ENCODE results near the gene EMILIN2.
"Not testable (repeated sequence)": the region's sequence is repeated elsewhere in the genome, so short reads cannot be mapped to it uniquely, and the experiment has no call there.

Gene EMILIN2

GRCh38 chr18:2847317-2848246, 776 bp downstream of the EMILIN2 start:
- peak; percentile 43 to 47 for DNase-seq

DNA sequence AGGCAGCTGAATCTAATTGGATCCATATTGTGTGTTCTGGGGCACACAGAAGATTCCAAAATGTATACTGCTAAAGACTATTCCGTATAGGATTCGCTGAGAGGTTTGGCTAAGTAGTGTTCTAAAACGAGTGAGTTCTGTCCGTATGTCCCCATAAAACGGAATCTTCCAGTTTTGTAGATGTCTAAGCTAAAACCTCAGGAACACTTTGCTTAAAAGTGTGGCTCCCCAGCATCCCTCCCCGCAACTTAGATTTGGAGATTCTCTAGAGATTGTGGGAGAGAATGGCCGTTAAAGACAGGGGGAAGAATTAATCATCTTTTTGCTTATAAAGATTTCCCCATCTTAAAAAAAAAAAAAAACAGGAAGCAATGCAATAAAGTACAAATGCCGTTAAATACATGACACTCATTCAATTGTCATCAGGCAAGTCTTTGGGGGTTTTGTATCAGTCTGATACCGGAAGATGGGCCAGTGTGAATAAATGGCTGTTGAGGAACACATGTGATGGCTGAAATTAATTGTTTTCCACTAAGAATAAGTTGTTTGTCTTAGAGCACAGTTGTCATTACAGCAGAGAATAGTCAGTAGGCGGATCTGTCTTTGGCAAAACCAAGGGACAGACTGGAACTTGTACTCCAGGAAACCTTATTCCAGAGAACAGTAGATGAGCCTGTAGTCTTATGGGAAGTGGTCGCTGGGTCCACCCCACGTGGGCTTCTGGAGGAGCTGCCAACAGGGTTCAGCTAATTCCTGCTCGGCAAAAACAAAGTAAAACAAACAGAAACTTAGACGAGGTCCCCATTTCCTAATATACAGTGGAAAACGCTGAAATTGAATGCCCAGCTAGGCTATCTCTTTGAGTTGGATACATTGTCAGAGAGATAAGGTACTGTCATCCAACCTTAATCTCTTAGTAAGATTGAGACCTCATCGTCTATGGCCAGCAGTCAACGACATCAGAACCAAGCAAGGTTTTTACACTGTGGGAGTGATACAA, 1.7 kb downstream of the EMILIN2 start:
- no peak for DNase-seq

DNA sequence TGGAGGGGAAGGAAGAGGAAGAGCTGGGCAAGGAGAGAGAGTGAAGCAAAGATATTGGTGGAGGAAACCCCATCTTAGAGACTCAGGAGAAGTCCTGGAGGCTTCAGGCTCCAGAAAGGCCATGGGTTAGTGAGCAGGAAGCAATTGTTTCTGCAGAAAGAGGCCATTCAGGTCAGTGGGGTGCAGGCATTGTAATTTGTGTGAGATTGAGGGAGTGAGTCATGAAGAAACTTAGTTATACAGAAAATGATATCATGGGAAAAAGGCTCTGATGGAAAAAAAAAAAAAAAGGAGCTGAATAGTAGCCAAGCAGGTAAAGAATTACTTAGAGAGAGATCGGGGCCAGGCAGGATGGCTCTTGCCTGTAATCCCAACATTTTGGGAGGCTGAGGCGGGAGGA, 4.0 kb downstream of the EMILIN2 start:
- peak in 1 of 2 experiments; percentile 17 for DNase-seq

- DNase-seq, result no peak
Measured at GRCh38 chr18:2851771-2852170, 5.0 kb downstream of the EMILIN2 start.

GRCh38 chr18:2852460-2852859, 5.7 kb downstream of the EMILIN2 start:
- not testable (repeated sequence) for DNase-seq

DNA sequence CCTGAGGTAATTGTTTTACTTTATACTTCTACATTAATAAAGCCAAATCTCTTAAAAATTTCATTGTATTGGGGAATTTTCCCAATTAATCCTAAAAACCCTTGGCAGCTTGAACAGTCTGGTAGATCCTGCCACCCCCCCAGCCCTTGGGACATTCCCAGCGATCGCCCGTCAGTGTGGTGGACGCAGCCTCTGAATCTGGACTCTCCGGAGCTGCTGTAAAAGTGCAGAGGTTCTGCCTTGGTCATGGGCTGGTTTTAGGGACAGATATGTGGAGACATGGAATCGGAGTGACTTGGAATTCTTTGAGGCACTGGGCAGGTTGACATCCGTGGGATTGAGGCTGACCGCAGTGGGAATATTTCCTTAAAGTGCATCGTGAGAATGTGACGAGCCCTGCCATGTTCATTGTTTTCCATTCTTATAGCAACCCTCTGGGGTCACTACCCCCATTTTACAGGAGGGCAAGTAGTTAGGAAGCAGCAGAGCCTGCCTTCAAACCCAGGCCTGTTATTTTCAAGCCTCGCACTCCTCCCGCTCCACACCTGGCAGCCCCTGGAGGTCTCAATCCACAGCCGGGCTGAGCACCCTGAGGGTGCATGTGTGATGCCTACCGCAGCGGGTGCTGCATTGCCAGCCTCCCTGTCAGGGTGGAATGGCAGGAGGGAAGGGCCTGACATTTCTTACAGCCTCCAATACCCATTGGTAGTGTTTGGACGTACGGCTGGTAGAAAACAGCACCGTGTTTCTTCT, 6.5 kb downstream of the EMILIN2 start:
- DNase-seq, result no peak

DNA sequence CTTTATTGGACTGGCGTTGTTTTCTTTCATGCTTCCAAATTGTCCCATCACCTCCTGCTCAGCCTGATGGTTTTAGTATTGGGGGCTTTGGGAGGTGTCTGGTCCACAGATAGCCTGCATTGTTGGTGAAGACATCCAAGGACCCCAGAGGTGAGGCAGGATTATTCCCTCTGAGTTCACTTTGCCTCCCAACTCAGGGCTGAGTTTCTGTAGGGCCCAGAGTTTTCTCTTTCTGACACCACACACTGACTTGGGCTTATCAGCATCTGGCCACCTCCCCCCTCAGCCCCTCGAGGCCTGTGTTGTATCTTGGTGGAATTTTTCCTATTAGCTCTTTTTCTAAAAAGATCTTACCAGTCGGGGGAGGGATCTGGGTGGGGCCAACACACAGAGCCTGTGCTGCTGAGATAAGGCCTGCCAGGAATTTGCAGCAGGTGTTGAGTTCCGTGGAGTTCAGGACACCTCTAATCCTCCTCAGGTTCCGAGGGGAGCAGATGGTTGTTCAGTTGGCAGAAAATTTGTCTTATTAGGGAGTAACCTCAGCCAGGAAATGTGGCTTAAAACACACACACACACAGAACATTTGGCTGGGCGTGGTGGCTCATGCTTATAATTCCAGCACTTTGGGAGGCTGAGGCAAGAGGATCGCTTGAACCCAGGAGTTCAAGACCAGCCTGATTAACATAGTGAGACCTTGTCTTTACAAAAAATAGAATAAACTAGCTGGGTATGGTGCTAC, 7.3 kb downstream of the EMILIN2 start:
- DNase-seq, result no peak

DNA sequence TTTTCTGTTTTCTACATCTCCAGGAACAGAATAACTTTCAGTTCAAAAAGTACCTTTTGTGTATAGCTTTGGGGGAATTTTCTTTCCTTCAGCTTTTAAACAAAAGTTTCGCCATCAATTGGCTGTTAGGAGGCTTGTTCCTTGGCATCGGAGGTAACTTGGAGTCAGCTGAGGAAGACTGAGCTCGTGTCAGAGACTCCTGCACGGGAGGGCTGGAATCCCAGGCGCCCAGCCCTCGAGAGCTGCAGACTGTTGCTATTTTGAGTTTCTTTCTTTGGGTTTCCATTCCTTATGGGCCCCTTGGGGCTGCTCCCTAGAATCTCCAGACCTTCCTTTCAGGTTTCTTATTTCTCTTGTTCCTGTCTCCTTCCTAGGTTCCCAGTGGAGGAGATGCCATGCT, 8.1 kb downstream of the EMILIN2 start:
- DNase-seq, result no peak

DNA sequence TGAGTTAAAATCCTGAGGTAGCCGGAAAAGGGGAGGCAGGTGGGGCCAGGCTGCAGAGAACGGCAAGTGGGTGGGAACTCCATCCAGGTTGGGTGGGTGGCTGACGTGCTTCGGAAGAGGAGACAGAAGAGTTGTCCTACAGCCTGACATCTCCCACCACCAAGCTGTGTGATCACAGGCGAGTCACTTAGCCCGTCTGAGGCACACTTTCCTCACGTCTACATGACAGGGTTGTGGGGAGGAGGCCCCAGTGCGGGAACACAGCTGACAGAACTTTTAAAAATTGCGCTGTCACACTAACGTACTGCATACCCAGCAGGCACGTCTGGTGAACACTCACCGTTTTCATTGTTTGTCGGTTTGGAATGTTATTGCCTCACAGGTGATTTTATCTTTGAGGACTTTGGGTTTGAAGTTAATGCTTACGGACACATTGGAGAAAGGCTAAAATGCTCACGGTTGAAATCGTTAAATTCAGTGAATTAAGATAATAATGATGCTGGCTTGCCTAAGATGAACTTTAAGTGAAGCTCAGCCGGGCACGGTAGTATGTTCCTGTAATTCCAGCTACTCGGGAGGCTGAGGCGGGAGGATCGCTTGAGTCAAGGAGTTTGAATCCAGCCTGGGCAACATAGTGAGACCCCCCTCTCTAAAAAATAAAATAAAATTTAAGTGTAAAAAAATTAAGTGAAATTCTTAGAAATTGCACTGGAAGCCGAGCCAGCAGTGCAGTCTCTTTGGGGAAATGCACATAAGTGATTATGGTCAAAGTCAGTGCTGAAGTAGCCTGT, 8.9 kb downstream of the EMILIN2 start:
- DNase-seq, result no peak

DNA sequence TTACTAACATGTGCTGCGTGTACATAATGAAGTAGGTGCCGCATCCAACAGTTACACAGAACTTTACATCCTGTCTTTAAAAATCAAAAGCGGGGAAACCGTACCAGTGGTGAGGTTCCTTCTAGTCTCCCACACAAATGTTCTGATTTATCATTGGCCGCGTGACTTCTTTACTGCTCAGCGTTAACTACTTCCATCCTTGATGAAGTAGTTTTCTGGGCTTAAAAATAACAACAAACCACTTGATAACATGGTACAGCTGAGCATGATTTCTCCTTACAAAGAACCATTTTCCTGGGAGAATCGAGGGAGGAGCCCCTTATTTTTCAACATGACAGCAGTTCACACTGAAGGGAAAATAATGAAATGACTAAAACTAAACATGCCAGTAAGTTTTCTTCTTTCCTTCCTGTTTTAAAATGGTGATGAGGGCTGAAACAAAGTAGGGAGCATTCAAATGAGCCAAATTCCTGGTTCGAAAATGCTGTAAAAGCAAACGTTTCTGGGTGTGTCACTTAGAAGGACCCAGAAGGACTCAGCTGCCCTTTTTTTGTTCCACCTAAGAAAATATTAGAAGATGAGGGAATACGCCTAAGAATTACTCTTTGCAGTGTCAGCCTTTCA, 9.9 kb downstream of the EMILIN2 start:
- DNase-seq, result no peak

DNA sequence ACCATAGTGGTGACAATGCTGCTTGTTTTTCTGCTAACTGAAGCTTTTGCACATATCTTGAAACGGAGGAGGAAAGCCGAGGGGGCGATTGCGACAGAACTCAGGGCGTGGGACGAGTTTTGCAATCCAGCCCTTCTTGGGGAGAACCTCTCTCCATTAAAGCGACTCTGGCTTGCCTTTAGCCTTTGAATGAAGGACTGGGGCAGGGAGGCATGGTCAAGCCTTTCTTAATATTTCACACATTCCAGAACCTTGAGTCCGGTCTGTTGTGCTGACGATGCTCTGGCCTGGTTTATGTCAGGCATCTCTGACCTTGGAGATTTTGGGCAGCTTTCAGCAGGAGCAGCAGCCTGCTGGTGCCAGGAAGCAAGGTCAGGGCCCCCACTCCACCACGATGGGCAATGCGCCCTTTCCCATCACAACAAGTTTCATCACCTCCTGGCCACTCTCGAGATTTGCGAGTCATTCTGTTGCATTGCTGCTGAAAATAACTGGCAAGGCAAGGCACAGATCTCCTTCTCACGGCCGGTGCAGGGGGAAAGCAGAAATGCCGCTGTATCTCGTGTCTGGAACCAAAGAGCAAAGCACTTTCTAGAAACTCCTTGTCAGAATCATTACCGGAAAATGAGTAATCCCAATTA, 10.8 kb downstream of the EMILIN2 start:
- no peak for DNase-seq

GRCh38 chr18:2860397-2860796, 13.6 kb downstream of the EMILIN2 start:
- not testable (repeated sequence) for DNase-seq

- DNase-seq, result not testable (repeated sequence)
Measured at GRCh38 chr18:2863997-2864396, 17.2 kb downstream of the EMILIN2 start.

DNA sequence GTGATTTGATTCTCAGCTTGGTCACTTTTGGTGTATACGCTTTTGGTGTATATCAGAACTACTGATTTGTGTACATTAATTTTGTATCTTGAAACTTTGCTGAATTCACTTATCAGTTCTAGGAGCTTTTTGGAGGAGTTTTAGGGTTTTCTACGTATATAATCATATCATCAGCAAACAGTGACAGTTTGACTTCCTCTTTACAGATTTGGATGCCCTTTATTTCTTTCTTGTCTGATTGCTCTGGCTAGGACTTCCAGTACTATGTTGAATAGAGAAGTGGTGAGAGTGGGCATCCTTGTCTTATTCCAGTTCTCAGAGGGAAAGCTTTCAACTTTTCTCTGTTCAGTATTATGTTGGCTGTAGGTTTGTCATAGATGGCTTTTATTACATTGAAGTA, 19.7 kb downstream of the EMILIN2 start:
- DNase-seq, result not testable (repeated sequence)

- DNase-seq, result no peak
Measured at GRCh38 chr18:2869207-2869606, 22.4 kb downstream of the EMILIN2 start.

GRCh38 chr18:2871111-2871720, 24.4 kb downstream of the EMILIN2 start:
- DNase-seq, result no peak

DNA sequence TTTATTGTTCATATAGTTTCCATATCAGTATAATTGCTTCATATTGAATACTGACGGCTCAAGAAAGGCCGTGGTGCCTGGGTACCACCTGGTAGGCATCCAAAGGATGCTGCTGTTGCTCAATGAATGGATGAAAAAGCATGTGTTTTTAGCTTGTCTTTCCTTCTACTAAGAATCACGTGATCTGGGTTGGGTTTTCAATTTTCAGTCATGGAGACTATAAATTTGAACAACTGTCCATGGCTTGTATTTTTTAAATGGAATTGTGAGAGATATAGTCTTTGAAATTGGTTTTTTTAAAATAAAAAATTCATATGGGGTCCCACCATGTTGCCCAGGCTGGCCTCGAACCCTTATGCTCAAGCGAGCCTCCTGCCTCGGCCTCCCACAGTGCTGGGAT, 25.3 kb downstream of the EMILIN2 start:
- no peak for DNase-seq

GRCh38 chr18:2874765-2875164, 28.0 kb downstream of the EMILIN2 start:
- no peak for DNase-seq

GRCh38 chr18:2878656-2879330, 32.0 kb downstream of the EMILIN2 start:
- DNase-seq, result no peak

Data from activated CD4-positive, alpha-beta T cell treated with anti-CD3 and anti-CD28 coated beads, Interleukin-2, amount 50 U/mL, for 48 hours (primary cell).